Natural killer cell (primary cell): ENCODE measurements around the gene SWSAP1. TPM values are rescaled to one million over a fixed set of nuclear protein-coding genes. Genes with fewer than 3 reads are reported as not detected.
"Not testable (repeated sequence)": the region's sequence is repeated elsewhere in the genome, so short reads cannot be mapped to it uniquely, and the experiment has no call there.

Experiments
- ATAC-seq, 3 donors: fragments of 150-1000 bp in 2 of 3; fragments of 200-7000 bp in 1 of 3; cut with Tn5 transposase; 1 replicate in 1 of 3; 2 replicates in 2 of 3; pipeline ENCODE4 v1.10.0; 2021; ENCODE audit warnings: mild to moderate bottlenecking in 2 of 3, moderate library complexity in 2 of 3
- DNase-seq, 2 donors: peaks; one replicate each; pipeline versions ENCODE4 v3.0.0 to v3.0.0-alpha.2; 2013 to 2021; ENCODE audit warnings: mixed read lengths in 1 of 2
- H3K27ac ChIP-seq: one replicate; pipeline ENCODE4 v1.5.1; 2013; ENCODE audit warnings: mild to moderate bottlenecking, low read length
- H3K27me3 ChIP-seq: one replicate; pipeline ENCODE4 v1.6.1; 2013; ENCODE audit warnings: low read length; ENCODE audit not compliant: control insufficient read depth, insufficient read depth
- H3K36me3 ChIP-seq: one replicate; pipeline ENCODE4 v1.6.1; 2013; ENCODE audit warnings: low read length; ENCODE audit not compliant: control insufficient read depth, insufficient read depth
- H3K4me1 ChIP-seq: one replicate; pipeline ENCODE4 v1.6.1; 2013; ENCODE audit warnings: low read length; ENCODE audit not compliant: control insufficient read depth, insufficient read depth
- H3K4me3 ChIP-seq: one replicate; pipeline ENCODE4 v1.5.1; 2013; ENCODE audit warnings: low read length
- H3K9me3 ChIP-seq: one replicate; pipeline ENCODE4 v1.6.1; 2013; ENCODE audit warnings: low read length; ENCODE audit not compliant: control insufficient read depth, insufficient read depth
- H3K27ac Mint-ChIP-seq, 2 donors: one replicate each; pipeline ENCODE4 v1.8.0; 2022; ENCODE audit warnings: mild to moderate bottlenecking in 2 of 2, mixed read lengths in 2 of 2, moderate library complexity in 1 of 2
- H3K27me3 Mint-ChIP-seq, 2 donors: one replicate each; pipeline ENCODE4 v1.8.0; 2022; ENCODE audit warnings: low read depth in 2 of 2, mixed read lengths in 2 of 2
- H3K36me3 Mint-ChIP-seq: one replicate; pipeline ENCODE4 v1.8.0; 2022; ENCODE audit warnings: mixed read lengths
- H3K4me1 Mint-ChIP-seq, 2 donors: one replicate each; pipeline ENCODE4 v1.8.0; 2022; ENCODE audit warnings: mixed read lengths in 2 of 2
- H3K4me3 Mint-ChIP-seq: one replicate; pipeline ENCODE4 v1.8.0; 2022; ENCODE audit warnings: mild to moderate bottlenecking, moderate library complexity, mixed read lengths
- H3K9me3 Mint-ChIP-seq, 2 donors: one replicate each; pipeline ENCODE4 v1.8.0; 2022; ENCODE audit warnings: mixed read lengths in 2 of 2
- WGBS: methylation state at CpG from one replicate; pipeline ENCODE4 v1.1.7; 2013; ENCODE audit warnings: missing lambda C conversion rate; ENCODE audit not compliant: insufficient coverage; 5-methylcytosine and 5-hydroxymethylcytosine counted together
- intact Hi-C: fragments of 100-400 bp; cut with micrococcal nuclease; formaldehyde crosslinking; loops from one replicate; pipeline ENCODE4 v1.14.2; 2022
- total RNA-seq, 4 donors: library from RNA; stranded (reverse); fragments of 120-200 nt in 1 of 4; gene quantifications; one replicate each; pipeline versions ENCODE4 v1.2.3 to v1.2.4, GENCODE V29; 2013 to 2022
- TF ChIP-seq, protein P1 (sequence below): fragments of 200-600 bp; IDR thresholded peaks from one replicate; pipeline ENCODE4 v1.8.0; 2022; ENCODE audit warnings: antibody characterized with exemption

The SWSAP1 gene
- total RNA-seq, 3 donors from 2014 or later (not counting 1 experiment from before 2014, with no cell fraction given), result 2.1 to 2.9 (median 2.8) TPM

DNA sequence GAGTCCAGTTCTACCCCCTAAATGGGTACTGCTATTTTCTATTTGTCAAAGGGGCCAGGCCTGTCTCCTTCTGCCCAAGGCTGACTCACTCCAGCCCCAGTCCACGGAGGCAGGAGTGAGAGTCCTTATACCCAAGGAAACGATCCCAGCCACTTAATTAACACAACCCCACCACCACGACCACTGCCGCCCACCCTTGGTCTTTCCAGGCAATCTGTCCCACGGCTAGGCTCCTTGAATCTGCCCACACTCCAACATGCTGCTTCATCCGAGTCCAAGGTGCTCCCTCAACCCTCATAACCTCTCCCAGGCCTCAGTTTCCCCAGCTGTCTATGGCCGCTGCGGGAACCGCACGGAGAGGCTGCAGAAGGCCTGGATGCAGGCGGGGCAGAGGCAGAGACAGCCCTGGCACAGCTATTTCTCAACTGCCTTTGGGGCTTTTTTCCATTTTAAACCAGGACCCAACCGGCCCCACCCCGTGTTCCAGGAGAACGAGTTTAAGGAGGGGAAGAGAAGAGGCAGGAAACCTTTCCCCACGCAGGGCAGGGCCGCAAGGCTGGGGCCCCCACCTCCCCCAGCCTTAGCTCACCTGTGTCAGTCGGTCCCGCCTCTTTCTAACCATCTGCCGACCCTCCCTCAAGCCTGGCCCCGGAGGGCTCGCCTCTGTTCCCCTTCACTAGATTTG lies 35.8 kb upstream of the SWSAP1 start:
- TF ChIP-seq, protein P1, sequence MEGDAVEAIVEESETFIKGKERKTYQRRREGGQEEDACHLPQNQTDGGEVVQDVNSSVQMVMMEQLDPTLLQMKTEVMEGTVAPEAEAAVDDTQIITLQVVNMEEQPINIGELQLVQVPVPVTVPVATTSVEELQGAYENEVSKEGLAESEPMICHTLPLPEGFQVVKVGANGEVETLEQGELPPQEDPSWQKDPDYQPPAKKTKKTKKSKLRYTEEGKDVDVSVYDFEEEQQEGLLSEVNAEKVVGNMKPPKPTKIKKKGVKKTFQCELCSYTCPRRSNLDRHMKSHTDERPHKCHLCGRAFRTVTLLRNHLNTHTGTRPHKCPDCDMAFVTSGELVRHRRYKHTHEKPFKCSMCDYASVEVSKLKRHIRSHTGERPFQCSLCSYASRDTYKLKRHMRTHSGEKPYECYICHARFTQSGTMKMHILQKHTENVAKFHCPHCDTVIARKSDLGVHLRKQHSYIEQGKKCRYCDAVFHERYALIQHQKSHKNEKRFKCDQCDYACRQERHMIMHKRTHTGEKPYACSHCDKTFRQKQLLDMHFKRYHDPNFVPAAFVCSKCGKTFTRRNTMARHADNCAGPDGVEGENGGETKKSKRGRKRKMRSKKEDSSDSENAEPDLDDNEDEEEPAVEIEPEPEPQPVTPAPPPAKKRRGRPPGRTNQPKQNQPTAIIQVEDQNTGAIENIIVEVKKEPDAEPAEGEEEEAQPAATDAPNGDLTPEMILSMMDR, result no peak
- Histone ChIP-seq H3K4me1 (peaks cover 33% of the 10 kb centered on the region), H3K36me3 (no peaks in the 10 kb centered on the region), H3K4me3 (peak overlapping the region; percentile 45), H3K27me3 (no peaks in the 10 kb centered on the region), H3K27ac (no peak overlapping the region), H3K9me3 (no peaks in the 10 kb centered on the region)
- Mint-ChIP-seq H3K27me3 (no peaks in the 10 kb centered on the region), H3K4me3 (peak overlapping the region; percentile 87), H3K4me1 (peaks cover 18 to 30% of the 10 kb centered on the region in 2 donors), H3K27ac (peak overlapping the region; percentile 26 to 81), H3K36me3 (no peaks in the 10 kb centered on the region), H3K9me3 (no peaks in the 10 kb centered on the region)
- intact Hi-C loops, result no loop called here
- DNase-seq (no peak), ATAC-seq (no peak)
- WGBS, result 50% methylated on average over 20 of the region's 21 CpGs

DNA sequence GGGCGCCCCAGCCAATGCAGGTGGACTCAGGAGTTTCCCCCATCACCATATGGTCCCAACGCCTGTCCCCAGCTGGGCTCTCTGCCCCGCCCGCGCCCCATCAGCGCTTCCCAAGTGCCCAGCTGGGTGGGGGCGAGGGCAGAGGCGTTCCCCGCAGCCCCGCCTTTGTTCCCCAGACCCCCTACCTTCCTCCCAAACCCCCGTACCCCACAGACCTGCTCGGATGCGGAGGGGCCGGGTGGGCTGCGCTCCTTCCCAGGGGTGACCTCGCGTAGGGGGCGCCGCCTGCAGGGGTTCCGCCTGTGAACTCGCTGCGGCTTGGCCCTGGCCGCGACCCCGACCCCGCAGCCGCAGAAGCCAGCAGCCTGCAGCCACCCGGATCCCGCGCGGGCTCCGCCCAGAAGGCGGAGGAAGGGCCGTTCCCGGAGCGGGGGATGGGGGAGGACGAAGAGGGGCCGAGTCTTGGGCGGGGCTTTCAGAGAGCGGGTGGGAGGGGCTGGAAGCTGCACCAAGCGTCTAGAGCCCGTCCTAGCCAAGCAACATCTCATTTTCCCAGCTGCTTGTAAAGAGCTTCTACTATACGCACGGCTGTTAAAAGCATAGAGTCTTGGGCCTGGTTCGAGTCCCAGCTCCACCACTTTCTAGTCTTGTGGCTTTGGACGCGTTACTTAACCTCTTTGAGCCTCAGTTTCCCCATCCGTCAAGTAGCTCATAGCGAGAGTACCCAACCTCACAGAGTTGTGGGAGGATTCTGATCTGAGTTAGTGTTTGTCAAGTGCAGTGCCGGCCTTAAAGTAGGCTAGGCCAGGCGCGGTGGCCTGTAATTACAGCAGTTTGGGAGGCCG lies 35.0 kb upstream of the SWSAP1 start, which contains the start of gene RAB3D:
Gene RAB3D, minus strand, starts transcription at position 404 of the 845 bp plus-strand sequence. CDS start 2,258 bp downstream, outside the sequence.
- peak within 1 kb of the TSS; percentile 87 for H3K4me3 Mint-ChIP-seq
- peak within 1 kb of the TSS; percentile 26 to 81 for H3K27ac Mint-ChIP-seq
- ATAC-seq (peak; percentile 90 to 95 (median 92)), DNase-seq (peak; percentile 62 to 83)
- H3K27me3 Mint-ChIP-seq, result no peaks in the 10 kb centered on the region
- Histone ChIP-seq H3K4me3 (peak within 1 kb of the TSS; percentile 45), H3K27me3 (no peaks in the 10 kb centered on the region), H3K36me3 (no peaks in the 10 kb centered on the region), H3K4me1 (peaks cover 33% of the 10 kb centered on the region), H3K9me3 (no peaks in the 10 kb centered on the region), H3K27ac (no peak within 1 kb of the TSS)
- no peaks in the 10 kb centered on the region for H3K36me3 Mint-ChIP-seq
- intact Hi-C loops, result no loop called here
- no peaks in the 10 kb centered on the region for H3K9me3 Mint-ChIP-seq
- H3K4me1 Mint-ChIP-seq, result peaks cover 18 to 33% of the 10 kb centered on the region in 2 donors
- TF ChIP-seq, protein P1, result no peak
- 9% methylated on average over 53 of the region's 53 CpGs for WGBS

DNA sequence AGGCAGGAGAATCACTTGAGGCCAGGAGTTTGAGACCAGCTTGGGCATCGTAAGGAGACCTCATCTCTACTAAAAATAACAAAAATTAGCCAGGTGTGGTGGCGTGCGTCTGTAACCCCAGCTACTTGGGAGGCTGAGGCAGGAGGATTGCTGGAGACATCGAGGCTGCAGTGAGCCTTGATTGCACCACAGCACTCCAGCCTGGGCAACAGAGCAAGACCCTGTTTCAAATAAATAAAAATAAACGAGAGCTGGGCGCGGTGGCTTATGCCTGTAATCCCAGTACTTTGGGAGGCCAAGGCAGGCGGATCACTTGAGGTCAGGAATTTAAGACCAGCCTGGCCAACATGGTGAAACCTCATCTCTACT lies 34.4 kb upstream of the SWSAP1 start:
- Mint-ChIP-seq H3K4me1 (peaks cover 18 to 34% of the 10 kb centered on the region in 2 donors), H3K4me3 (peak overlapping the region; percentile 87), H3K27ac (peak overlapping the region in 1 of 2 donors; percentile 81)
- H3K9me3 Mint-ChIP-seq, DNase-seq, H3K36me3 Mint-ChIP-seq, H3K36me3 ChIP-seq, H3K27me3 ChIP-seq, intact Hi-C loops, ATAC-seq, H3K27me3 Mint-ChIP-seq, H3K4me3 ChIP-seq, H3K9me3 ChIP-seq, H3K27ac ChIP-seq: not testable (repeated sequence)
- H3K4me1 ChIP-seq, result peaks cover 35% of the 10 kb centered on the region
- 92% methylated on average over 8 of the region's 8 CpGs for WGBS

DNA sequence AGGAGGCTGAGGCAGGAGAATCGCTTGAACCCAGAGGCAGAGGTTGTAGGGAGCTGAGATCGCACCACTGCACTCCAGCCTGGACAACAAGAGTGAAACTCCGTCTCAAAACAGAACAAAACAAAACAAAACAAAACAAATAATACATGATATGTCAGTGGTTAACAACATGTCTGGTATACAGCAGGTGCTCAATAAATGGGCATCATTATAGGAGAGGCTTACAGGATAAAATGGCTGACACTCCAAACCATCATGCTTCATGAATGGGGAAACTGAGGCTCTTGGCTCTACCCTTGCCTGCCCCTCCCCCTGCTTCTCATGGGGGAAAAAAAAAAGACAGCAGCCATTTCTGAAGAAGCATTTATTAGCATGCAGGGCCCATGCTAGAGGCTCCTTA lies 32.0 kb upstream of the SWSAP1 start:
- H3K27me3 Mint-ChIP-seq, result no peaks in the 10 kb centered on the region
- no peaks in the 10 kb centered on the region for H3K36me3 Mint-ChIP-seq
- peaks cover 48% of the 10 kb centered on the region for H3K4me1 ChIP-seq
- DNase-seq, result no peak
- WGBS, result 100% methylated on average over 2 of the region's 3 CpGs
- H3K9me3 Mint-ChIP-seq, result no peaks in the 10 kb centered on the region
- intact Hi-C loops, result no loop called here
- H3K27ac ChIP-seq, result no peak overlapping the region
- no peaks in the 10 kb centered on the region for H3K9me3 ChIP-seq
- H3K4me3 Mint-ChIP-seq, result no peak overlapping the region
- H3K4me1 Mint-ChIP-seq, result peaks cover 30 to 49% of the 10 kb centered on the region in 2 donors
- no peak overlapping the region for H3K4me3 ChIP-seq
- H3K27me3 ChIP-seq, result no peaks in the 10 kb centered on the region
- H3K27ac Mint-ChIP-seq, result no peak overlapping the region
- H3K36me3 ChIP-seq, result no peaks in the 10 kb centered on the region
- ATAC-seq, result no peak
- TF ChIP-seq, protein P1, result no peak
